HepG2 (cell line): ENCODE data around the gene SRCAP. TPM values are rescaled to one million over a fixed set of nuclear protein-coding genes. Genes with fewer than 3 reads are reported as not detected.

ENCODE experiments used
- BORCS8-MEF2B ChIP-seq: sonication (generic); formaldehyde crosslinking; IDR thresholded peaks from 2 replicates; pipeline ENCODE4 v1.8.0; 2022; ENCODE audit warnings: mild to moderate bottlenecking, missing genetic modification reagents
- CBX5 ChIP-seq: sonication (generic); formaldehyde crosslinking; IDR thresholded peaks from 2 replicates; pipeline ENCODE4 v1.4.0; 2020; ENCODE audit warnings: missing genetic modification reagents, borderline replicate concordance
- ELF4 ChIP-seq: sonication (generic); formaldehyde crosslinking; IDR thresholded peaks from 2 replicates; pipeline ENCODE4 v1.5.0; 2020; ENCODE audit warnings: missing genetic modification reagents, mild to moderate bottlenecking, moderate library complexity, borderline replicate concordance
- FOXM1 ChIP-seq: sonication (generic); formaldehyde crosslinking; IDR thresholded peaks from 2 replicates; pipeline ENCODE4 v1.5.0; 2020; ENCODE audit warnings: missing genetic modification reagents
- GFI1 ChIP-seq: sonication (generic); formaldehyde crosslinking; IDR thresholded peaks from 2 replicates; pipeline ENCODE4 v1.5.0; 2020; ENCODE audit warnings: missing genetic modification reagents, mild to moderate bottlenecking, borderline replicate concordance
- HDAC2 ChIP-seq: sonication (generic); formaldehyde crosslinking; IDR thresholded peaks from 2 replicates; pipeline ENCODE4 v1.4.0; 2020; ENCODE audit warnings: missing genetic modification reagents
- HOXD1 ChIP-seq: sonication (generic); formaldehyde crosslinking; IDR thresholded peaks from 2 replicates; pipeline ENCODE4 v1.5.0; 2020; ENCODE audit warnings: missing genetic modification reagents
- NFATC3 ChIP-seq: sonication (generic); formaldehyde crosslinking; IDR thresholded peaks from 2 replicates; pipeline ENCODE4 v1.5.1; 2020; ENCODE audit warnings: mild to moderate bottlenecking, missing genetic modification reagents
- RARA ChIP-seq: IDR thresholded peaks from 2 replicates; pipeline ENCODE4 v1.6.1; 2016; ENCODE audit warnings: missing genetic modification reagents, missing compliant biosample characterization
- RBAK ChIP-seq: sonication (generic); formaldehyde crosslinking; IDR thresholded peaks from 2 replicates; pipeline ENCODE4 v1.5.1; 2020; ENCODE audit warnings: mild to moderate bottlenecking, missing genetic modification reagents
- RELA ChIP-seq: sonication (generic); formaldehyde crosslinking; IDR thresholded peaks from 2 replicates; pipeline ENCODE4 v1.4.0; 2020; ENCODE audit warnings: missing genetic modification reagents
- ZNF337 ChIP-seq: sonication (generic); formaldehyde crosslinking; IDR thresholded peaks from 2 replicates; pipeline ENCODE4 v1.5.1; 2020; ENCODE audit warnings: missing genetic modification reagents, low read depth, mild to moderate bottlenecking, borderline replicate concordance
- ZNF546 ChIP-seq: sonication (generic); formaldehyde crosslinking; conservative IDR thresholded peaks from 2 replicates; pipeline ENCODE4 v1.8.1; 2023; ENCODE audit warnings: mild to moderate bottlenecking, missing genetic modification reagents
- ZNF652 ChIP-seq: IDR thresholded peaks from 2 replicates; pipeline ENCODE4 v1.6.1; 2016; ENCODE audit warnings: low read depth, borderline replicate concordance
- ZNF678 ChIP-seq: sonication (generic); formaldehyde crosslinking; IDR thresholded peaks from 2 replicates; pipeline ENCODE4 v1.4.0; 2020; ENCODE audit warnings: mild to moderate bottlenecking, missing genetic modification reagents
- ZNF790 ChIP-seq: sonication (generic); formaldehyde crosslinking; IDR thresholded peaks from 2 replicates; pipeline ENCODE4 v1.8.0; 2022; ENCODE audit warnings: missing genetic modification reagents, mild to moderate bottlenecking, borderline replicate concordance
- polyA plus RNA-seq, 8 experiments: library from polyadenylated mRNA; depleted of rRNA in 3 of 8; stranded (reverse) in 7 of 8; unstranded in 1 of 8; fragments of >200 nt; fragmentation: Illumina TruSeq in 4 of 8; extraction: Trizol in 4 of 8; gene quantifications; 2 replicates each; pipeline versions ENCODE4 v1.2.1 to v1.2.3, GENCODE V29; 2011 to 2016; ENCODE audit warnings: low read depth in 4 of 8, missing spikeins in 1 of 8, mixed read lengths in 1 of 8; ENCODE audit not compliant: insufficient read depth in 1 of 8
- total RNA-seq, 5 experiments: library from RNA; depleted of rRNA; stranded (reverse); fragments of >200 nt; fragmentation: Illumina TruSeq; extraction: Trizol; gene quantifications; 2 replicates each; pipeline ENCODE4 v1.2.3, GENCODE V29; 2016; ENCODE audit warnings: low read depth in 1 of 5
- TF ChIP-seq, protein P1 (sequence below): IDR thresholded peaks from 2 replicates; pipeline ENCODE4 v1.6.1; 2012; ENCODE audit warnings: low read length, improper control_type of control experiment
- TF ChIP-seq, protein P2 (sequence below): sonication (generic); formaldehyde crosslinking; IDR thresholded peaks from 2 replicates; pipeline ENCODE4 v1.8.1; 2023; ENCODE audit warnings: missing genetic modification reagents, mild to moderate bottlenecking, borderline replicate concordance
- TF ChIP-seq, protein P3 (sequence below): sonication (generic); formaldehyde crosslinking; IDR thresholded peaks from 2 replicates; pipeline ENCODE4 v1.8.0; 2022; ENCODE audit warnings: mild to moderate bottlenecking, missing genetic modification reagents, moderate library complexity
- TF ChIP-seq, protein P4 (sequence below): sonication (generic); formaldehyde crosslinking; IDR thresholded peaks from 2 replicates; pipeline ENCODE4 v1.4.0; 2020; ENCODE audit warnings: mild to moderate bottlenecking, missing genetic modification reagents

Gene SRCAP
- total and polyA plus RNA-seq, 2 of the 13 experiments (the other 11 are each of a cell fraction or from before 2014, with no cell fraction given): 4.9 to 9.0 TPM

DNA sequence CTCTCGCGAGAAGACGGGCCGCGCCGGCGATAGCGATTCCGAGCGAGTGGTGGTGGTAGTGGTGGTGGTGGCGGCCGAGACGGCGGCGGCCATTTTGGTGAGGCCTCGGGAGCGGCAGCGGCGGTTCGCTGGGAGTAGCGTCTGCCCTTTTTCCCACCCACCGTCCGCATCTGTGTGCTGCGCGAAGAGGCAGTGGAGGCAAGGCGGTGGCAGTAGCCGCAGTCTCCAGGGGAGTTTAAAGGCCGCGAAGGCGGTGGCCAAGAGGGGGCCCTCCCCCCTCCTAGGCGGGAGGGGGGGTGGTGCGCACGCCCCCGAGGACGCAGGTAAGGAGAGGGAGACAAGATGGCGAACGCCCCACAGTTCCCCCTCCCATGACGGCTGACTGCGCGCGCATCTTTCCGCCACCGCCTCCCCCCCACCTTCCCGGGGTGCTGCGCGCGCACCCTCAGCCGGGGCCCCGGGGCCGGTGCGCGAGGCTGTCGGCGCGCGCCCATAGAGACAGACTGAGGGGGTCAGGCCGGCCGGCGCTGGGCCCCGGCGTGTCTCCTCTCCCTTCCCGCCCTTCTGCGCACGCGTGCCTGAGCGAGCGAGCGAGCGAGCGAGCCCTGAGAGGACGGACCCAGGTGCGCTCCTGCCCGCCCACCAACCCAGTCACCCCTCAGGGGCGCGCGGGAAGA lies 694 bp upstream of the SRCAP start (continued):
- TF ChIP-seq, protein P1, sequence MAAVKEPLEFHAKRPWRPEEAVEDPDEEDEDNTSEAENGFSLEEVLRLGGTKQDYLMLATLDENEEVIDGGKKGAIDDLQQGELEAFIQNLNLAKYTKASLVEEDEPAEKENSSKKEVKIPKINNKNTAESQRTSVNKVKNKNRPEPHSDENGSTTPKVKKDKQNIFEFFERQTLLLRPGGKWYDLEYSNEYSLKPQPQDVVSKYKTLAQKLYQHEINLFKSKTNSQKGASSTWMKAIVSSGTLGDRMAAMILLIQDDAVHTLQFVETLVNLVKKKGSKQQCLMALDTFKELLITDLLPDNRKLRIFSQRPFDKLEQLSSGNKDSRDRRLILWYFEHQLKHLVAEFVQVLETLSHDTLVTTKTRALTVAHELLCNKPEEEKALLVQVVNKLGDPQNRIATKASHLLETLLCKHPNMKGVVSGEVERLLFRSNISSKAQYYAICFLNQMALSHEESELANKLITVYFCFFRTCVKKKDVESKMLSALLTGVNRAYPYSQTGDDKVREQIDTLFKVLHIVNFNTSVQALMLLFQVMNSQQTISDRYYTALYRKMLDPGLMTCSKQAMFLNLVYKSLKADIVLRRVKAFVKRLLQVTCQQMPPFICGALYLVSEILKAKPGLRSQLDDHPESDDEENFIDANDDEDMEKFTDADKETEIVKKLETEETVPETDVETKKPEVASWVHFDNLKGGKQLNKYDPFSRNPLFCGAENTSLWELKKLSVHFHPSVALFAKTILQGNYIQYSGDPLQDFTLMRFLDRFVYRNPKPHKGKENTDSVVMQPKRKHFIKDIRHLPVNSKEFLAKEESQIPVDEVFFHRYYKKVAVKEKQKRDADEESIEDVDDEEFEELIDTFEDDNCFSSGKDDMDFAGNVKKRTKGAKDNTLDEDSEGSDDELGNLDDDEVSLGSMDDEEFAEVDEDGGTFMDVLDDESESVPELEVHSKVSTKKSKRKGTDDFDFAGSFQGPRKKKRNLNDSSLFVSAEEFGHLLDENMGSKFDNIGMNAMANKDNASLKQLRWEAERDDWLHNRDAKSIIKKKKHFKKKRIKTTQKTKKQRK: no peak
- TF ChIP-seq ELF4 (CRISPR knock-in tag) (peak; percentile 91; the same call in 1 of the 2 replicates), BORCS8-MEF2B (CRISPR knock-in tag) (no peak), GFI1 (CRISPR knock-in tag) (peak; percentile 91), ZNF652 (CRISPR knock-in tag) (peak; percentile 50; the same call in 1 of the 2 replicates), RELA (CRISPR knock-in tag) (no peak; the same call in 1 of the 2 replicates), ZNF546 (CRISPR knock-in tag) (peak; percentile 78), CBX5 (peak; percentile 98), FOXM1 (no peak), RARA (no peak; the same call in 1 of the 2 replicates), HOXD1 (CRISPR knock-in tag) (peak; percentile 73), ZNF678 (CRISPR knock-in tag) (peak; percentile 71; the same call in 1 of the 2 replicates), NFATC3 (CRISPR knock-in tag) (no peak), ZNF337 (CRISPR knock-in tag) (no peak), RBAK (CRISPR knock-in tag) (0 out of 2 replicates have a peak, but pooled peaks have one; percentile 32), HDAC2 (CRISPR knock-in tag) (no peak; the same call in 1 of the 2 replicates), ZNF790 (CRISPR knock-in tag) (no peak)
- TF ChIP-seq, protein P2, sequence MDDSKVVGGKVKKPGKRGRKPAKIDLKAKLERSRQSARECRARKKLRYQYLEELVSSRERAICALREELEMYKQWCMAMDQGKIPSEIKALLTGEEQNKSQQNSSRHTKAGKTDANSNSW (CRISPR knock-in tag): no peak; the same call in 1 of the 2 replicates
- TF ChIP-seq, protein P3, sequence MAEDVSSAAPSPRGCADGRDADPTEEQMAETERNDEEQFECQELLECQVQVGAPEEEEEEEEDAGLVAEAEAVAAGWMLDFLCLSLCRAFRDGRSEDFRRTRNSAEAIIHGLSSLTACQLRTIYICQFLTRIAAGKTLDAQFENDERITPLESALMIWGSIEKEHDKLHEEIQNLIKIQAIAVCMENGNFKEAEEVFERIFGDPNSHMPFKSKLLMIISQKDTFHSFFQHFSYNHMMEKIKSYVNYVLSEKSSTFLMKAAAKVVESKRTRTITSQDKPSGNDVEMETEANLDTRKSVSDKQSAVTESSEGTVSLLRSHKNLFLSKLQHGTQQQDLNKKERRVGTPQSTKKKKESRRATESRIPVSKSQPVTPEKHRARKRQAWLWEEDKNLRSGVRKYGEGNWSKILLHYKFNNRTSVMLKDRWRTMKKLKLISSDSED: peak; percentile 90; the same call in 1 of the 2 replicates
- TF ChIP-seq, protein P4, sequence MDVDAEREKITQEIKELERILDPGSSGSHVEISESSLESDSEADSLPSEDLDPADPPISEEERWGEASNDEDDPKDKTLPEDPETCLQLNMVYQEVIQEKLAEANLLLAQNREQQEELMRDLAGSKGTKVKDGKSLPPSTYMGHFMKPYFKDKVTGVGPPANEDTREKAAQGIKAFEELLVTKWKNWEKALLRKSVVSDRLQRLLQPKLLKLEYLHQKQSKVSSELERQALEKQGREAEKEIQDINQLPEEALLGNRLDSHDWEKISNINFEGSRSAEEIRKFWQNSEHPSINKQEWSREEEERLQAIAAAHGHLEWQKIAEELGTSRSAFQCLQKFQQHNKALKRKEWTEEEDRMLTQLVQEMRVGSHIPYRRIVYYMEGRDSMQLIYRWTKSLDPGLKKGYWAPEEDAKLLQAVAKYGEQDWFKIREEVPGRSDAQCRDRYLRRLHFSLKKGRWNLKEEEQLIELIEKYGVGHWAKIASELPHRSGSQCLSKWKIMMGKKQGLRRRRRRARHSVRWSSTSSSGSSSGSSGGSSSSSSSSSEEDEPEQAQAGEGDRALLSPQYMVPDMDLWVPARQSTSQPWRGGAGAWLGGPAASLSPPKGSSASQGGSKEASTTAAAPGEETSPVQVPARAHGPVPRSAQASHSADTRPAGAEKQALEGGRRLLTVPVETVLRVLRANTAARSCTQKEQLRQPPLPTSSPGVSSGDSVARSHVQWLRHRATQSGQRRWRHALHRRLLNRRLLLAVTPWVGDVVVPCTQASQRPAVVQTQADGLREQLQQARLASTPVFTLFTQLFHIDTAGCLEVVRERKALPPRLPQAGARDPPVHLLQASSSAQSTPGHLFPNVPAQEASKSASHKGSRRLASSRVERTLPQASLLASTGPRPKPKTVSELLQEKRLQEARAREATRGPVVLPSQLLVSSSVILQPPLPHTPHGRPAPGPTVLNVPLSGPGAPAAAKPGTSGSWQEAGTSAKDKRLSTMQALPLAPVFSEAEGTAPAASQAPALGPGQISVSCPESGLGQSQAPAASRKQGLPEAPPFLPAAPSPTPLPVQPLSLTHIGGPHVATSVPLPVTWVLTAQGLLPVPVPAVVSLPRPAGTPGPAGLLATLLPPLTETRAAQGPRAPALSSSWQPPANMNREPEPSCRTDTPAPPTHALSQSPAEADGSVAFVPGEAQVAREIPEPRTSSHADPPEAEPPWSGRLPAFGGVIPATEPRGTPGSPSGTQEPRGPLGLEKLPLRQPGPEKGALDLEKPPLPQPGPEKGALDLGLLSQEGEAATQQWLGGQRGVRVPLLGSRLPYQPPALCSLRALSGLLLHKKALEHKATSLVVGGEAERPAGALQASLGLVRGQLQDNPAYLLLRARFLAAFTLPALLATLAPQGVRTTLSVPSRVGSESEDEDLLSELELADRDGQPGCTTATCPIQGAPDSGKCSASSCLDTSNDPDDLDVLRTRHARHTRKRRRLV (CRISPR knock-in tag): no peak; the same call in 1 of the 2 replicates
